IMR-90 (cell line): ENCODE results near the gene ANTXR1. TPM values are rescaled to one million over a fixed set of nuclear protein-coding genes. Genes with fewer than 3 reads are reported as not detected.

Experiments
- ATAC-seq: fragments of 200-7000 bp; cut with Tn5 transposase; 2 replicates; pipeline ENCODE4 v1.9.1; 2020; ENCODE audit warnings: low read depth, mild to moderate bottlenecking, moderate library complexity
- BruUV-seq: library from RNA; stranded (reverse); fragments of 400-500 nt; replicated peaks from 2 replicates; lab custom pipeline; 2021; lab: Mats Ljungman, UMichigan
- CTCF ChIA-PET: fragments of 300-600 bp; formaldehyde crosslinking; extraction: SDS; loops from one replicate; lab custom pipeline; 2021; ENCODE audit warnings: antibody characterized with exemption; lab: Yijun Ruan, JAX
- POLR2A ChIA-PET: fragments of 300-600 bp; sonication (Branson Sonifier 250); formaldehyde crosslinking; loops from one replicate; lab custom pipeline; 2022; ENCODE audit warnings: antibody characterized with exemption; ENCODE audit not compliant: unreplicated experiment; lab: Charles Lee
- DNase-seq: peaks from one replicate; pipeline ENCODE4 v3.0.0; 2013
- H2AFZ ChIP-seq: replicated peaks from 2 replicates; pipeline ENCODE3; 2013; ENCODE audit warnings: low read length, mild to moderate bottlenecking; ENCODE audit not compliant: poor library complexity
- H2AK5ac ChIP-seq: 2 replicates; pipeline ENCODE4 v1.6.1; 2013; ENCODE audit warnings: low read depth, low read length, inconsistent platforms
- H2AK9ac ChIP-seq: replicated peaks from 2 replicates; pipeline ENCODE3; 2013; ENCODE audit warnings: mild to moderate bottlenecking, low read depth, low read length, moderate library complexity; ENCODE audit not compliant: poor library complexity
- H2BK120ac ChIP-seq: 2 replicates; pipeline ENCODE4 v1.6.1; 2013; ENCODE audit warnings: low read depth, low read length, inconsistent platforms
- H2BK15ac ChIP-seq: 3 replicates; pipeline ENCODE4 v1.6.1; 2013; ENCODE audit warnings: low read depth, low read length, inconsistent platforms
- H2BK20ac ChIP-seq: 2 replicates; pipeline ENCODE4 v1.6.1; 2013; ENCODE audit warnings: low read depth, mild to moderate bottlenecking, inconsistent platforms, low read length, moderate library complexity
- H2BK5ac ChIP-seq: 2 replicates; pipeline ENCODE4 v1.6.1; 2013; ENCODE audit warnings: mild to moderate bottlenecking, low read depth, low read length, inconsistent platforms; ENCODE audit not compliant: poor library complexity, severe bottlenecking
- H3K14ac ChIP-seq: replicated peaks from 2 replicates; pipeline ENCODE4 v1.6.1; 2013; ENCODE audit warnings: low read depth, low read length, inconsistent platforms
- H3K18ac ChIP-seq: 2 replicates; pipeline ENCODE4 v1.6.1; 2013; ENCODE audit warnings: low read depth, low read length, control low read depth
- H3K23ac ChIP-seq: 2 replicates; pipeline ENCODE4 v1.6.1; 2013; ENCODE audit warnings: low read depth, low read length, inconsistent platforms
- H3K27ac ChIP-seq: 2 replicates; pipeline ENCODE4 v1.5.1; 2013; ENCODE audit warnings: mild to moderate bottlenecking, control low read depth, low read length; ENCODE audit not compliant: insufficient read depth
- H3K27me3 ChIP-seq: 2 replicates; pipeline ENCODE4 v1.6.1; 2013; ENCODE audit warnings: low read length; ENCODE audit not compliant: control insufficient read depth, insufficient read depth
- H3K36me3 ChIP-seq: 2 replicates; pipeline ENCODE4 v1.6.1; 2013; ENCODE audit warnings: low read length, mixed read lengths; ENCODE audit not compliant: control insufficient read depth, insufficient read depth
- H3K4ac ChIP-seq: 2 replicates; pipeline ENCODE4 v1.6.1; 2013; ENCODE audit warnings: low read depth, low read length, inconsistent platforms
- H3K4me1 ChIP-seq: 2 replicates; pipeline ENCODE4 v1.6.1; 2013; ENCODE audit warnings: low read length, mixed read lengths; ENCODE audit not compliant: control insufficient read depth, insufficient read depth
- H3K4me2 ChIP-seq: 2 replicates; pipeline ENCODE4 v1.6.1; 2013; ENCODE audit warnings: low read depth, mild to moderate bottlenecking, control low read depth, low read length, moderate library complexity
- H3K4me3 ChIP-seq: 2 replicates; pipeline ENCODE4 v1.5.1; 2013; ENCODE audit warnings: low read depth, mild to moderate bottlenecking, control low read depth, low read length, moderate library complexity; ENCODE audit not compliant: insufficient read depth
- H3K56ac ChIP-seq: 2 replicates; pipeline ENCODE4 v1.6.1; 2013; ENCODE audit warnings: low read length, inconsistent platforms; ENCODE audit not compliant: insufficient read depth; ENCODE audit errors: extremely low read depth
- H3K79me1 ChIP-seq, 2 experiments: 2 replicates each; pipeline ENCODE4 v1.6.1; 2013; ENCODE audit warnings: low read length in 2 of 2, inconsistent platforms in 1 of 2, low read depth in 1 of 2
- H3K9ac ChIP-seq: 2 replicates; pipeline ENCODE4 v1.6.1; 2013; ENCODE audit warnings: low read depth, low read length, control low read depth
- H3K9me1 ChIP-seq: 2 replicates; pipeline ENCODE4 v1.6.1; 2013; ENCODE audit warnings: low read length, inconsistent platforms; ENCODE audit not compliant: insufficient read depth
- H3K9me3 ChIP-seq: 2 replicates; pipeline ENCODE4 v1.6.1; 2013; ENCODE audit warnings: low read length; ENCODE audit not compliant: control insufficient read depth, insufficient read depth
- H4K20me1 ChIP-seq: 2 replicates; pipeline ENCODE4 v1.6.1; 2013; ENCODE audit warnings: low read length, inconsistent platforms; ENCODE audit not compliant: insufficient read depth
- H4K5ac ChIP-seq: 2 replicates; pipeline ENCODE4 v1.6.1; 2013; ENCODE audit warnings: mild to moderate bottlenecking, low read depth, low read length, control low read depth
- H4K8ac ChIP-seq, 2 experiments: 2 replicates each; pipeline ENCODE4 v1.6.1; 2013; ENCODE audit warnings: low read depth in 2 of 2, low read length in 2 of 2, control low read depth in 1 of 2, inconsistent platforms in 1 of 2
- H4K91ac ChIP-seq: 2 replicates; pipeline ENCODE4 v1.6.1; 2013; ENCODE audit warnings: low read depth, low read length, inconsistent platforms; ENCODE audit not compliant: insufficient read depth
- BHLHE40 ChIP-seq: fragments of 150-350 bp; IDR thresholded peaks from 2 replicates; pipeline ENCODE4 v1.6.1; 2016; ENCODE audit warnings: mild to moderate bottlenecking, low read depth, low read length
- CEBPB ChIP-seq: IDR thresholded peaks from 2 replicates; pipeline ENCODE4 v1.6.1; 2012; ENCODE audit warnings: low read depth, low read length, improper control_type of control experiment
- CHD1 ChIP-seq: IDR thresholded peaks from 2 replicates; pipeline ENCODE4 v1.6.1; 2012; ENCODE audit warnings: low read depth, low read length, improper control_type of control experiment
- FOS ChIP-seq: fragments of 150-350 bp; IDR thresholded peaks from 2 replicates; pipeline ENCODE4 v1.6.1; 2016; ENCODE audit warnings: low read depth, low read length
- MAZ ChIP-seq: IDR thresholded peaks from 2 replicates; pipeline ENCODE4 v1.6.1; 2012; ENCODE audit warnings: low read depth, mild to moderate bottlenecking, low read length, improper control_type of control experiment, moderate library complexity, borderline replicate concordance
- MXI1 ChIP-seq: IDR thresholded peaks from 2 replicates; pipeline ENCODE4 v1.6.1; 2012; ENCODE audit warnings: low read depth, mild to moderate bottlenecking, low read length, moderate library complexity, borderline replicate concordance
- NFE2L2 ChIP-seq: fragments of 150-350 bp; IDR thresholded peaks from 2 replicates; pipeline ENCODE4 v1.6.1; 2016; ENCODE audit warnings: low read depth, mild to moderate bottlenecking, low read length
- POLR2A ChIP-seq: IDR thresholded peaks from 2 replicates; pipeline ENCODE4 v1.6.1; 2012; ENCODE audit warnings: mild to moderate bottlenecking, low read depth, low read length
- RAD21 ChIP-seq: IDR thresholded peaks from 2 replicates; pipeline ENCODE4 v1.6.1; 2012; ENCODE audit warnings: low read length, improper control_type of control experiment
- RCOR1 ChIP-seq: IDR thresholded peaks from 2 replicates; pipeline ENCODE4 v1.6.1; 2012; ENCODE audit warnings: mild to moderate bottlenecking, low read length, improper control_type of control experiment; ENCODE audit not compliant: insufficient replicate concordance
- RFX5 ChIP-seq: IDR thresholded peaks from 2 replicates; pipeline ENCODE4 v1.8.0; 2012; ENCODE audit warnings: low read depth, mild to moderate bottlenecking, low read length, moderate library complexity
- SMC3 ChIP-seq: fragments of 150-350 bp; IDR thresholded peaks from 2 replicates; pipeline ENCODE4 v1.6.1; 2016; ENCODE audit warnings: low read depth, mild to moderate bottlenecking, antibody characterized with exemption, low read length, moderate library complexity
- whole genome bisulfite sequencing, 2 experiments: methylation state at CpG; one replicate each; pipeline versions ENCODE4 v1.1.5 to v1.1.7; 2013; ENCODE audit warnings: missing lambda C conversion rate in 2 of 2; ENCODE audit not compliant: insufficient read length in 1 of 2; ENCODE audit errors: extremely low coverage in 2 of 2; 5-methylcytosine and 5-hydroxymethylcytosine counted together
- dilution Hi-C: fragments of 300-500 bp; cut with HindIII; formaldehyde crosslinking; loops from one replicate; pipeline ENCODE4 v1.14.3; 2018; ENCODE audit warnings: low sequenced_read_pairs; ENCODE audit not compliant: unreplicated experiment
- in situ Hi-C: fragments of 300-500 bp; cut with MboI; formaldehyde crosslinking; loops from 3 replicates; pipeline ENCODE4 v1.14.3; 2019; ENCODE audit warnings: low sequenced_read_pairs, inconsistent platforms, mixed read lengths
- intact Hi-C: fragments of 100-400 bp; cut with micrococcal nuclease; formaldehyde crosslinking; loops from 2 replicates; pipeline ENCODE4 v1.10.0; 2022
- polyA plus RNA-seq, 3 experiments: library from polyadenylated mRNA; depleted of rRNA; stranded (reverse); fragments of >200 nt; gene quantifications; 2 replicates each; pipeline ENCODE4 v1.2.3, GENCODE V29; 2012; ENCODE audit warnings: low replicate concordance in 1 of 3
- total RNA-seq: library from RNA; depleted of rRNA; stranded (reverse); fragments of >200 nt; gene quantifications from 2 replicates; pipeline ENCODE4 v1.2.3, GENCODE V29; 2012
- TF ChIP-seq, protein P1 (sequence below): conservative IDR thresholded peaks from 2 replicates; pipeline ENCODE4 v1.5.1; 2012; ENCODE audit warnings: mild to moderate bottlenecking, low read depth, low read length, improper control_type of control experiment
- TF ChIP-seq, protein P2 (sequence below): fragments of 150-350 bp; IDR thresholded peaks from 2 replicates; pipeline ENCODE4 v1.6.1; 2016; ENCODE audit warnings: low read depth, mild to moderate bottlenecking, low read length, moderate library complexity, borderline replicate concordance
- TF ChIP-seq, protein P3 (sequence below): fragments of 150-350 bp; IDR thresholded peaks from 2 replicates; pipeline ENCODE4 v1.6.1; 2017; ENCODE audit warnings: mild to moderate bottlenecking, antibody characterized with exemption, low read length, low read depth

Gene ANTXR1
- total and polyA plus RNA-seq, 2 of the 4 experiments (the other 2 are of a cell fraction) = 27.2 to 36.9 TPM

DNA sequence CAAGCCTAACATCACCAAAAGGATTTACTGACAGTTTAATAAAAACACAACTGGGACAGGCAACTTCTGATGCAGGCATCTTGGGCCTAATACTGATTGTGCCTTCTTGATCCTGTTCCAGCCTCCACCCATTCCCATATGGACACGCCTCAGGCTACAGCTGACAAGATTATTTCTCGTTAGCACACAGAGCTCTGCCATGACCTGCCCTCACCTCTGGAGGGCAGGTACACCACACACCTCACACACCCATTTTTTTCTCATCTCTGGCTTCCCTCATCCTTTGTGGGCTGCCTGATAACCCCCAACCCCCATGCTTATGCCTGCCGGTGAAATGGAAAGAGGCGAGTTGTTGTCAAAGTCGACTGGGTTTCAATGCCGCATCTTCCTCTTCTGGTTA lies 147.0 kb downstream of the ANTXR1 start:
- no peak for ATAC-seq
- no peak for TF ChIP-seq RAD21
- TF ChIP-seq, protein P1, sequence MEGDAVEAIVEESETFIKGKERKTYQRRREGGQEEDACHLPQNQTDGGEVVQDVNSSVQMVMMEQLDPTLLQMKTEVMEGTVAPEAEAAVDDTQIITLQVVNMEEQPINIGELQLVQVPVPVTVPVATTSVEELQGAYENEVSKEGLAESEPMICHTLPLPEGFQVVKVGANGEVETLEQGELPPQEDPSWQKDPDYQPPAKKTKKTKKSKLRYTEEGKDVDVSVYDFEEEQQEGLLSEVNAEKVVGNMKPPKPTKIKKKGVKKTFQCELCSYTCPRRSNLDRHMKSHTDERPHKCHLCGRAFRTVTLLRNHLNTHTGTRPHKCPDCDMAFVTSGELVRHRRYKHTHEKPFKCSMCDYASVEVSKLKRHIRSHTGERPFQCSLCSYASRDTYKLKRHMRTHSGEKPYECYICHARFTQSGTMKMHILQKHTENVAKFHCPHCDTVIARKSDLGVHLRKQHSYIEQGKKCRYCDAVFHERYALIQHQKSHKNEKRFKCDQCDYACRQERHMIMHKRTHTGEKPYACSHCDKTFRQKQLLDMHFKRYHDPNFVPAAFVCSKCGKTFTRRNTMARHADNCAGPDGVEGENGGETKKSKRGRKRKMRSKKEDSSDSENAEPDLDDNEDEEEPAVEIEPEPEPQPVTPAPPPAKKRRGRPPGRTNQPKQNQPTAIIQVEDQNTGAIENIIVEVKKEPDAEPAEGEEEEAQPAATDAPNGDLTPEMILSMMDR = no peak
- no peak for TF ChIP-seq RFX5
- no peak for TF ChIP-seq SMC3
- TF ChIP-seq MAZ = no peak
- no peak for TF ChIP-seq RCOR1
- no peak for TF ChIP-seq POLR2A
- TF ChIP-seq CEBPB = no peak
- TF ChIP-seq, protein P2, sequence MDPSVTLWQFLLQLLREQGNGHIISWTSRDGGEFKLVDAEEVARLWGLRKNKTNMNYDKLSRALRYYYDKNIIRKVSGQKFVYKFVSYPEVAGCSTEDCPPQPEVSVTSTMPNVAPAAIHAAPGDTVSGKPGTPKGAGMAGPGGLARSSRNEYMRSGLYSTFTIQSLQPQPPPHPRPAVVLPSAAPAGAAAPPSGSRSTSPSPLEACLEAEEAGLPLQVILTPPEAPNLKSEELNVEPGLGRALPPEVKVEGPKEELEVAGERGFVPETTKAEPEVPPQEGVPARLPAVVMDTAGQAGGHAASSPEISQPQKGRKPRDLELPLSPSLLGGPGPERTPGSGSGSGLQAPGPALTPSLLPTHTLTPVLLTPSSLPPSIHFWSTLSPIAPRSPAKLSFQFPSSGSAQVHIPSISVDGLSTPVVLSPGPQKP = no peak
- TF ChIP-seq BHLHE40 = no peak
- no peak for TF ChIP-seq MXI1
- TF ChIP-seq CHD1 = no peak
- no peak for TF ChIP-seq NFE2L2
- TF ChIP-seq FOS = no peak
- TF ChIP-seq, protein P3, sequence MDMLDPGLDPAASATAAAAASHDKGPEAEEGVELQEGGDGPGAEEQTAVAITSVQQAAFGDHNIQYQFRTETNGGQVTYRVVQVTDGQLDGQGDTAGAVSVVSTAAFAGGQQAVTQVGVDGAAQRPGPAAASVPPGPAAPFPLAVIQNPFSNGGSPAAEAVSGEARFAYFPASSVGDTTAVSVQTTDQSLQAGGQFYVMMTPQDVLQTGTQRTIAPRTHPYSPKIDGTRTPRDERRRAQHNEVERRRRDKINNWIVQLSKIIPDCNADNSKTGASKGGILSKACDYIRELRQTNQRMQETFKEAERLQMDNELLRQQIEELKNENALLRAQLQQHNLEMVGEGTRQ = no peak
- no peak overlapping the region for H3K27ac ChIP-seq
- H2BK120ac ChIP-seq = peak overlapping the region; percentile 43; the same call in 1 of the 2 replicates
- no peak for DNase-seq
- H2BK15ac ChIP-seq = no peak overlapping the region; the same call in 2 of the 3 replicates
- H4K8ac ChIP-seq = no peak overlapping the region
- dilution Hi-C loops (no loop called here), in situ Hi-C loops (no loop called here), intact Hi-C loops (no loop called here)
- peaks cover 26 to 55% of the 10 kb centered on the region in 2 experiments for H3K79me1 ChIP-seq
- 89% methylated on average over 5 of the region's 6 CpGs; no CpG with 5 or more reads in 1 of the 2 experiments for WGBS, 2 experiments
- no peak overlapping the region for H3K4ac ChIP-seq
- H3K9ac ChIP-seq = no peak overlapping the region
- H3K27me3 ChIP-seq = no peaks in the 10 kb centered on the region
- CTCF ChIA-PET = no interaction called here
- H4K20me1 ChIP-seq = no peaks in the 10 kb centered on the region; the same call in 1 of the 2 replicates
- H3K9me3 ChIP-seq = no peaks in the 10 kb centered on the region
- peaks cover 44% of the 10 kb centered on the region for H3K36me3 ChIP-seq
- peaks cover 17% of the 10 kb centered on the region for H3K4me1 ChIP-seq
- H3K4me2 ChIP-seq = no peak overlapping the region
- H2AK9ac ChIP-seq = no peak overlapping the region
- H2BK20ac ChIP-seq = no peak overlapping the region
- H4K91ac ChIP-seq = no peak overlapping the region
- H3K23ac ChIP-seq = no peak overlapping the region
- no peak overlapping the region for H3K14ac ChIP-seq
- no peak overlapping the region for H3K56ac ChIP-seq
- POLR2A ChIA-PET = no interaction called here
- H3K9me1 ChIP-seq = peaks cover 23% of the 10 kb centered on the region
- peak overlapping the region; percentile 42 for H2AK5ac ChIP-seq
- no peak overlapping the region for H3K18ac ChIP-seq
- no TSS peak for BruUV-seq
- no peak overlapping the region for H2AFZ ChIP-seq
- H4K5ac ChIP-seq = no peak overlapping the region
- H2BK5ac ChIP-seq = no peak overlapping the region
- H3K4me3 ChIP-seq = no peak overlapping the region
